Calu3 (cell line): ENCODE results near the gene SLC12A6. TPM values are rescaled to one million over a fixed set of nuclear protein-coding genes. Genes with fewer than 3 reads are reported as not detected.

ENCODE experiments used
- BruUV-seq: library from RNA; stranded (reverse); fragments of 400-500 nt; replicated peaks from 2 replicates; lab custom pipeline; 2021; lab: Mats Ljungman, UMichigan
- CTCF ChIA-PET: fragments of 300-600 bp; sonication (Branson Sonifier 250); formaldehyde crosslinking; loops from one replicate; lab custom pipeline; 2022; ENCODE audit warnings: antibody characterized with exemption; lab: Charles Lee
- DNase-seq: peaks from one replicate; pipeline ENCODE4 v3.0.0; 2022
- H3K27ac Mint-ChIP-seq: one replicate; pipeline ENCODE4 v1.8.0; 2022; ENCODE audit warnings: mixed read lengths; ENCODE audit not compliant: unreplicated experiment
- H3K27me3 Mint-ChIP-seq: one replicate; pipeline ENCODE4 v1.8.0; 2022; ENCODE audit warnings: mixed read lengths; ENCODE audit not compliant: unreplicated experiment
- H3K36me3 Mint-ChIP-seq: one replicate; pipeline ENCODE4 v1.8.0; 2022; ENCODE audit warnings: mild to moderate bottlenecking, moderate library complexity, mixed read lengths; ENCODE audit not compliant: insufficient read depth, unreplicated experiment
- H3K4me1 Mint-ChIP-seq: one replicate; pipeline ENCODE4 v1.8.0; 2022; ENCODE audit warnings: mild to moderate bottlenecking, low read depth, mixed read lengths; ENCODE audit not compliant: unreplicated experiment
- H3K4me3 Mint-ChIP-seq: one replicate; pipeline ENCODE4 v1.8.0; 2022; ENCODE audit warnings: mild to moderate bottlenecking, low read depth, moderate library complexity, mixed read lengths; ENCODE audit not compliant: unreplicated experiment
- H3K9me3 Mint-ChIP-seq: one replicate; pipeline ENCODE4 v1.8.0; 2022; ENCODE audit warnings: low read depth, mixed read lengths; ENCODE audit not compliant: unreplicated experiment
- intact Hi-C: fragments of 100-400 bp; cut with micrococcal nuclease; formaldehyde crosslinking; loops from one replicate; pipeline ENCODE4 v1.10.0; 2022; ENCODE audit not compliant: unreplicated experiment
- total RNA-seq: library from RNA; stranded (reverse); gene quantifications from 2 replicates; pipeline ENCODE4 v1.2.3, GENCODE V29; 2022
- TF ChIP-seq, protein P1 (sequence below): fragments of 200-600 bp; IDR thresholded peaks from one replicate; pipeline ENCODE4 v1.8.0; 2022; ENCODE audit warnings: antibody characterized with exemption; ENCODE audit not compliant: unreplicated experiment

Gene SLC12A6
- total RNA-seq, 1 experiment from 2014 or later: 3.8 TPM

DNA sequence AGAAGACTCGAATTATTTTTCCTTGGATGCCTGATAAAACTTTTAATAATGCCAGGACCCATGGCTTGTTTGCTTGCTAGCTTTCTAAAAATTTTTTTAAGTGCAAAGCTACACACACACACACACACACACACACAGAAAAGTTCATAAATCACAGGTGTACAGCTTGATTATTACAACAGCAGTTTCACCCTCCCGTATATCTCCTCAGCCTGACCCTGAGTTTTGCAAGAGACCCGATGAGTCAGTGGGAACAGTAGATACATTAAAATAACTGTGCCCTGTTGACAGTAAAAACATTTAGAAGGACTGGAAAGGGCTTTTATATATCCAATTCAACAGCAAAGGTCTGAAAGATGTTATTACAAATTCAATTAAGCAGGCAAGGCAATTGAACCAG lies 66.1 kb downstream of the SLC12A6 start:
- no TSS peak for BruUV-seq
- no peaks in the 10 kb centered on the region for H3K27me3 Mint-ChIP-seq
- CTCF ChIA-PET: no interaction called here
- H3K4me3 Mint-ChIP-seq: no peak overlapping the region
- TF ChIP-seq, protein P1, sequence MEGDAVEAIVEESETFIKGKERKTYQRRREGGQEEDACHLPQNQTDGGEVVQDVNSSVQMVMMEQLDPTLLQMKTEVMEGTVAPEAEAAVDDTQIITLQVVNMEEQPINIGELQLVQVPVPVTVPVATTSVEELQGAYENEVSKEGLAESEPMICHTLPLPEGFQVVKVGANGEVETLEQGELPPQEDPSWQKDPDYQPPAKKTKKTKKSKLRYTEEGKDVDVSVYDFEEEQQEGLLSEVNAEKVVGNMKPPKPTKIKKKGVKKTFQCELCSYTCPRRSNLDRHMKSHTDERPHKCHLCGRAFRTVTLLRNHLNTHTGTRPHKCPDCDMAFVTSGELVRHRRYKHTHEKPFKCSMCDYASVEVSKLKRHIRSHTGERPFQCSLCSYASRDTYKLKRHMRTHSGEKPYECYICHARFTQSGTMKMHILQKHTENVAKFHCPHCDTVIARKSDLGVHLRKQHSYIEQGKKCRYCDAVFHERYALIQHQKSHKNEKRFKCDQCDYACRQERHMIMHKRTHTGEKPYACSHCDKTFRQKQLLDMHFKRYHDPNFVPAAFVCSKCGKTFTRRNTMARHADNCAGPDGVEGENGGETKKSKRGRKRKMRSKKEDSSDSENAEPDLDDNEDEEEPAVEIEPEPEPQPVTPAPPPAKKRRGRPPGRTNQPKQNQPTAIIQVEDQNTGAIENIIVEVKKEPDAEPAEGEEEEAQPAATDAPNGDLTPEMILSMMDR: no peak
- intact Hi-C loops: no loop called here
- H3K27ac Mint-ChIP-seq: no peak overlapping the region
- H3K4me1 Mint-ChIP-seq: no peaks in the 10 kb centered on the region
- H3K36me3 Mint-ChIP-seq: no peaks in the 10 kb centered on the region
- no peaks in the 10 kb centered on the region for H3K9me3 Mint-ChIP-seq
- DNase-seq: no peak

DNA sequence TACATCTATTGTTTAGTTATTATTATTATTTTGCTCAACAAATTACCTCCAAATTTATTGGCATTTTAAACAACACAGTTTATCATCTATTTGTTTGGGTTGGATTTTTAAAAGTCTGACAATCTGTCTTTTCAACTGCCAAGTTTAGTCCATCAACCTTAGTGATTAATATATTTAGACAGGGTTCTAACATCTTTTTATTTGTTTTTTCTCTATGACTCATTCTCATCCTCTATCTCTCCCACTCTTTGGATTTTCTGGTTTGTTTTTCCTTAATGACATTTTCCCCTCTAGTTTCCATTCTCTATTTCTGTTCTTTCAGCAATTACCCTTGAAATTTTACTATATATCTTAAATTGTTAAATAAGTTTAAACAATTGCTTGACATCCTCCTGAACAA lies 70.8 kb downstream of the SLC12A6 start:
- Mint-ChIP-seq H3K4me1 (no peaks in the 10 kb centered on the region), H3K9me3 (no peaks in the 10 kb centered on the region), H3K4me3 (no peak overlapping the region), H3K27ac (no peak overlapping the region), H3K27me3 (no peaks in the 10 kb centered on the region), H3K36me3 (no peaks in the 10 kb centered on the region)
- CTCF ChIA-PET: no interaction called here
- intact Hi-C loops: no loop called here
- no TSS peak for BruUV-seq
- TF ChIP-seq, protein P1: no peak
- no peak for DNase-seq

DNA sequence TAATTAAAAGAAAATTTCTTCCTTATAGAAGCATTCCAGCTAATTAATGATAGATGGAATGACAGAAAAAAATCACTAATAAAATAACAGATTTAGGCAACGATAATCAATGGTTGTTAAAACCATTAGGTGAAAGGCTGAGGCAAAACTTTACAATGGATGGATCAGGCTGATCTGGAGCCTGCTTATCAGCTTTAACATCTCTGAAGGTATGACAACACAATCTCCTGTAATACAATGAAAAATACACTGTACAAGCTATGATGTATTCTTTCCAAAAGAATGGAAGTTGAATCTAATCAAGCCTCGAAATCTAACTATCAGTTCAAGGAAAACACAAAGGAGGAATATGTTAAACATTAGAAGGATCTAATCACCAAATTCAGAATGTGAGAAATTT lies 73.5 kb downstream of the SLC12A6 start:
- BruUV-seq: no TSS peak

DNA sequence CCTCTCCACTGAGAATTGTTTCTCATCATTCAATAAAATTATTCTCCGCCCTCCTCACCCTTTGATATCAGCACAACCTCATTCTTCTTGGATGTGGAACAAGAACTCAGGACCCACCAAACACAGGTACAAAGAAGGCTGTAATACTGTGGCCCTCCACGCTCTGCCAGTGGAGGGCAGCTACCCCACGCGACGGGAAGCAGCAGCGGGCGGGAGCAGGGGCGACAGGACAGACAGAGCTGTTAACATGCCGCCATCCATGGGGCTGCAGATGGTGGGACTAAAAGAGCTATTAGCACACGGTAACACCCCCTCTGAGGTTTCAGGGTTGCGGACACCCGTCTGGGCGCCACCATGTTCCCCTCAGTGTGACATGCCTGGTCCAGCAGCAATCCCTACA lies 75.2 kb downstream of the SLC12A6 start:
- CTCF ChIA-PET: no interaction called here
- DNase-seq: no peak
- Mint-ChIP-seq H3K36me3 (no peaks in the 10 kb centered on the region), H3K4me1 (no peaks in the 10 kb centered on the region), H3K9me3 (no peaks in the 10 kb centered on the region), H3K27ac (no peak overlapping the region), H3K4me3 (no peak overlapping the region), H3K27me3 (no peaks in the 10 kb centered on the region)
- intact Hi-C loops: no loop called here
- no TSS peak for BruUV-seq
- TF ChIP-seq, protein P1: no peak

More for the DNA sequence above, 73.5 kb downstream of the SLC12A6 start:
- no peaks in the 10 kb centered on the region for H3K27me3 Mint-ChIP-seq
- no peaks in the 10 kb centered on the region for H3K36me3 Mint-ChIP-seq
- intact Hi-C loops: no loop called here
- CTCF ChIA-PET: no interaction called here
- no peak overlapping the region for H3K4me3 Mint-ChIP-seq
- H3K27ac Mint-ChIP-seq: no peak overlapping the region
- TF ChIP-seq, protein P1: no peak
- H3K4me1 Mint-ChIP-seq: no peaks in the 10 kb centered on the region
- no peaks in the 10 kb centered on the region for H3K9me3 Mint-ChIP-seq
- no peak for DNase-seq
